GM21367 (cell line): Measurements from ENCODE around the gene MDM4.
"Not testable (repeated sequence)": the region's sequence is repeated elsewhere in the genome, so short reads cannot be mapped to it uniquely, and the experiment has no call there.

ENCODE experiments used
- ATAC-seq: cut with Tn5 transposase; IDR thresholded peaks from one replicate; pipeline ENCODE4 v1.9.1; 2021; ENCODE audit not compliant: unreplicated experiment

MDM4 gene

GRCh38 chr1:204560002-204560401, 43.8 kb downstream of the MDM4 start:
- not testable (repeated sequence) for ATAC-seq

DNA sequence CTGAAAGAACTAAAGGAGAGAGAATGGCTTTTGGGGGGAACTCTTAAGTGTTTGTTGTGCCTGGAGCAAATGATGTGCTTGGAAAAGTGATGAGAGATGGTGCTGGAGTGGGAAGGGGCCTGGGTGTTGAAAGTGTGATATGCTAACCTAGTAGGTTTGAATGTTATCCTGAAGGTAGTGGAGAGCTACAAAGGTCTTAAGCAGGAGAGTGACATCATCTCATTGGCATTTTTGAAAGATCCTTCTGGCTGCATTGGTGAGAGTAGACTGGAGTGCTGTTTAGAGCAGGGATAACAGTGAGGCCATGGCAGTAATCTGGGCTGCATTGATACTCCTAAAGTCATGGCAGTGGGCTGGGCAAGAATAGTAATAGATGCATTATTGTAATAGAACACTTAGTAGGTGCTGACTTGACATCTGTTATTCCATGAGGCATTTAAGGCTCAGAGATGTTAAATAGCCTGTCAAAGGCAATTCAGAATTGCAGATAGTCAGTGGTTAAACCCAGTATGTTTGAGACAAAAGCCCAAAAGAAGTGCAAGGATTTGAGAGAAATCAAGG, 44.5 kb downstream of the MDM4 start:
- ATAC-seq, result no peak

DNA sequence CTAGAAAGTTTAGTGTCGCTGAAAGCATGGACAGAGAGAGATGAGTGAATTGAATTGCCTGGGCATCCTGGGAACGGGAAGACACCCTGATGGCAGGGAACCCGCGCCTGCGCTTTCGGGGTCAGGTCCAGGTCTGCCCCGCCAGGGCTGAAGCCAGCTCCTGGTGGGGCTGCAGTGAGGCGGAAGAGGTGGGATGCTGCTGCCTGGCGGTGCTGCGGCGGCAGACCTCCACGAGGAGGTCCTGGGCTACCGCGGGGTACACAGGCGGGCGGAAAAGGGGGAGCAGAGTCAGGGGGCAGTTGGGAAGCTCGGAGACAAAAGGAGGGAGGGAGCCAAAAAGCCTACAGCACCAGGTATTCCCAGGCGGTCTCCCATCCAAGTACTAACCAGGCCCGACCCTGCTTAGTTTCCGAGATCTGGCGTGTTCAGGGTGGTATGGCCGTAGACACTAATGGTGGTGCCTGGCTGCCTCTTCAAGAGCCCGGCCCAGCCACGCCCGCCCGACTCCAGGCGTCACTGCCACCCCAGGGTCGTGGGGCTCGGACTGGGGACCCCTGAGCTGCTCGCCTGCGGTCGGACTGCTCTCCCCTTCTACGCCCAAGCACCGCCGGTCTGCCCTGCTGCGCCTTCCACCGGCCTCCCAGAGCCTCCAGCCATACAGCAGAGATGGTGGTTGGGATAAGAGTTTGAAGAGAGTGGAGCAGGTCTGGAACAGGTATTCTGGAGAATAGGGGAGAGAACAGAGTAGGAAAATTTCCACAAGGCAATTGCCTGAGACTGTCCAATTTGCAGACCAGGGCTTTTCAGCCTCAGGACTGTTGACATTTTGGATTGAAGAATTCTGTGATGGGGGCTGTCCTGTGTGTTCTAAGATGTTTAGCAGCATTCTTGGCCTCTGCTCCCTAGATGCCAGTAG, 46.1 kb downstream of the MDM4 start:
- no peak for ATAC-seq

DNA sequence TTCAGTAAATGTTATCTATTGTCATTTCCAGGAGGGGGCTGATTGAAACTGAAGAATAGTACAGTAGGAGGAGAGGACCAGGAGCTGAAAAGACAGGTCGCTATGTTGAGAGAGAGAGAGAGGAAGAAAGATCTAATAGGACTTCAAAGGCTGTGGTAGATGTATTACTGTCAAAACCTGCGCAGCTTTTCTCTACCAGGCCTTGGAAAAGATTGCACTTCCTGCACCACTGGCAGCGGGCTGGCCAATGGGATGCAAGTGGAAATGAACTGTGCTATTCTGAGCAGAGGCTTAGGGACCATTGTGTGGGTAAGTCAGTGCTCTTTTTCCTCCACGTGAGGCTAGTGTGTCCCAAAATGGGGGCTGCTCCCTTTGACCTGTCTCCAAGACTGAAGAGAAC, 47.1 kb downstream of the MDM4 start:
- no peak for ATAC-seq

GRCh38 chr1:204563780-204564179, 47.6 kb downstream of the MDM4 start:
- no peak for ATAC-seq

DNA sequence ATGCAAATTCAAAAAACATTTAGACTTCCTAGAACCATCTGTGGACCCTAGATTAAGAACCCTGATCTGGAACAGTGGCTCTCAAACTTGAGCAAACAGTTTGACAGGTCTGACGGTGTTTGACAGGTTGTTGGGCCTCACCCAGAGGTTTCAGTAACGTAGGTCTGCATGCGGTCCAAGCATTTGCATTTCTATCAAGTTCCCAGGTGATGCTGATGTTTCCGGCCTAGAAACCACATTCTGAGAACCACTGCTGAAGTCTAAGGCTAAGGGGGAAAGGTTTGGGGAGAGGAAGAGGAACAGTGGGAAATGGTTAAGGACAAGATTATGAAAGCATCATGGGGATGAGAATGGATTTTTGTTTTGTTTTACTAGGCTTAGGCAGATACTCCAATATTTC, 48.6 kb downstream of the MDM4 start:
- ATAC-seq, result peak; percentile 83

- peak; percentile 50 for ATAC-seq
Measured at GRCh38 chr1:204565617-204566582, 49.7 kb downstream of the MDM4 start.

GRCh38 chr1:204566583-204566955, 50.4 kb downstream of the MDM4 start:
- no peak for ATAC-seq

DNA sequence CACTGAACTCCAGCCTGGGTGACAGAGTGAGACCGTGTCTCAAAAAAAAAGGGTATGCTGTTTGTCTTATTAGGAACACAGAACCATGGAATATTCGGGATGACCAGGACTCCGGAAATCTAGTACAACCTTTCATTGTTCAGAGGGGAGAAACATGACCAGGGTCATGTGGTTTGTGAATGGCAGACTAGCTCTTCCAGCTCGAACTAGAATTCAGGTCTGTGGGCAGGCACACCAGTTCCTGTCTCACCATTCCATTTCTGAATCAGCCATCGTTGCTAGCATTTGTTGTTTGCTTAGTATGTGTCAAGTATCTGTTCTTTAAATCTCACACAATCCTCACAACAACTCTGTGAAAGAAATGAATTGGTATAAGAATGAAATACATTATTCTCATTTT, 50.9 kb downstream of the MDM4 start:
- no peak for ATAC-seq

DNA sequence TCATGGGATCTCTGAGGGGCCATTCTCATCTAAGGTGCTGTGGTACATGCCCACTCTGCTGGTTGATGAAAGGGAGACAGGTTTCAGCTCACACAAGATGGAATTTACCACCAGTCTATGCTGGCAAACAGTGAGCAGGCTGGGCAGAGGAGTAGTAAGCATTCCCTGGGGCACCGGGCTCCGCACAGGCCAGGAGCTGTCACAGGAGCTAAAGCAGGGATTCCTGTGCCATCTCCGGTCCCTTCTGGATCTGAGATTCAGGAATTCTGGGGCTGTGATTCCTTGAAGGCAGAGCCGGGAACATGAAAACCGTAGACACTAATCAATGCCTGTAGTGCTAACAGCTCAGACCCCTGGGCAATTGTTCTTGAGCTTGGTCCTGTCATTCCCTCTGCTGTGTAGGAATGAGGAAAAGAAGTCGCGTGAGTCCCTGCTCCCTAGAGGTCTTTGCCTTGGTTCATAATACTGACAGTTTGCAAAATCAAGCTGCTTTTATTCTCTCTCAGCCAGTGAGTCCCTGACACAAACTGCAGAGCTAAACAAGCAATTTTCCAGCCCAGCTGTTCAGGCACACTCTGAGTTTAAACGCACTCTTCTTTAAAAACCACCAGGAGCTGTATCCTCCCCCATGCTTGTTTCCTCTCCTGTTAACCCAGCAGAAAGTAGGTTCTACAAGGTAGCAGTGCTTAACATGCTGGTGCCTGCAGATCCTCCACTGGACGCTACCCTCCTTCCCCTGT, 52.5 kb downstream of the MDM4 start:
- no peak for ATAC-seq

- no peak for ATAC-seq
Measured at GRCh38 chr1:204569478-204569877, 53.3 kb downstream of the MDM4 start.

- ATAC-seq, result not testable (repeated sequence)
Measured at GRCh38 chr1:204570021-204570420, 53.8 kb downstream of the MDM4 start.

DNA sequence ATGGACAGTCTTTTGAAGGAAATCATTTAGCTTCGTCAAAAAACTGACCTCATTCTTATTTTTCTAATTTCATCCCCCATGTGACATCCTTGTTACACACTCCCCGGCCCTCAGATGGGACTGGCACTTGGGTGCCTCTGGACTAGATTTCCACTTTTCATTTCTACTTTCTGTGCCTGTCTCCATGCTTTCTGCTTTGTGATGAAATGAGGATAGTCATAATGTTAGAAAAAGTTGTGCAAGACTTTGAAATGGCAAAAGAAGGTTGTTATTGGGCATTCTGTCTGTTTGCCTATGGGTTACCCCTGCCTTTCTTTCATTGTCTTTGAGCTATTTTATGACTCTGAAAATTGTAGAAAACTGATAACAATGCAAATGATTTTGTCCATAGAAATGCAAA, 54.9 kb downstream of the MDM4 start:
- no peak for ATAC-seq

DNA sequence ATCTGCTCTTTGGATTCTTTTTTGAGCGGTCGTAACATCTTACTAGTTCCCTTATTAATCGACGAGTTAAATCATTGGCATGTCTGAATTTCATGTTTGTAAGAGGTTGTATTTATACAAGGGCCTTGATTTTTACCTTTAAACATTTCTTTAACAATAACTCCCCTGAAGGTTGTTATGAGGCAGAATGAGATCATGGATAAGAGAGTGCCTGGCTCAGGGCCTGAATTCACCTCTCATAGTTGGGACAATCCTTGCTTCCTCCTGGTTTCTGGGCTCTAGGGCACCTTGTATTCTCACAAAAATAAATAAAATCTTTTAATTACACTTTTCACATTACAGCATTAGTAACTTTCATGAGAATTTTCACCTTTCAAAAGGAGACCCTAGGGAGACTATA, 55.4 kb downstream of the MDM4 start:
- ATAC-seq, result no peak

DNA sequence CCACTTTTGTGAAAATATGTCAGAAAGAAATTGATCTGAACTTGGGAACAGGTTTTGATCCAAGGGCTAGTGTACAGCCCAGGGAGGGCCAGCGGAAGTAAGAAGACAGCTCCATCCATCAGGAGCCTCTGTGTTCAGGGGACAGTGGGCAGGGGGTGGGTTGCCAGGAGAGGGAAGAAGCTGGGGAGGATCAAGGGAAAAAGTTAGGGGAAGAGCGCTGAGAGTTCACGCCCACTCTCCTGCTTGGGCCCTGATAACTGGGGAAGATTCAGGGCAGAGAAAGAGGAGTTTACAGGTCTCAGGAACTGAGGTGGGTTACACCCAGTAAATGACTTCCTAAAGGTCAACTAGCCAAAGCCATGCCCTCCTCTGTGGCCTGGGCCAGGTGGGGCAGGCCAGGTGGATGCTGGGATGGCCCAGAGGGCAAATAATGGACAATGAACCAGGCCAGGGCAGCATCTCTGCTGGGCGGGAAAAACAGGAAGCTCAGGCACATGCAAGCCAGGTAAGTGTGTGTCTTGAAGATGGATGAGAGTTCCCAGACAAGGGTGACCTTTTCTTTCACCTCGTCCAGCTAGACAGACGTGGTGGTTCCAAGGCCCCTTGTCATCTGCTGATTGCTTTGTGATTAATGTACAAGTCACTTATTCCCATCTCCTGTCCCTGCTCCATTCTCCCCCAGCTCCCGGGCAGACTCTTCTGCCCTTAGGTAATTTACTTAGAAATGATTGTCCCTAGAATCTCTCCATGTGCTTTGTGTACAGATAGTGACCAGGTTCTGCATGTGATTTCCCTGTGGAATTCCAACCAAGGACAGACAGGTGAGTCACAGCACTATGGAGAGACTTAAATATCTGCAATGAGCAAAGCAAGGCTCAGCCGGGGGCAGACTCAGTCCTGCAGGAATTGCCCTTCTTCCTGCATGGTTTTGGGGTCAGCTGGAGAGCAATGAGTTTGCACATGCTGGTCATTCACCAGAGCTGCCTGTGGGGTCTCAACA, 57.0 kb downstream of the MDM4 start:
- ATAC-seq, result no peak

- no peak for ATAC-seq
Measured at GRCh38 chr1:204574016-204574864, 58.0 kb downstream of the MDM4 start.

DNA sequence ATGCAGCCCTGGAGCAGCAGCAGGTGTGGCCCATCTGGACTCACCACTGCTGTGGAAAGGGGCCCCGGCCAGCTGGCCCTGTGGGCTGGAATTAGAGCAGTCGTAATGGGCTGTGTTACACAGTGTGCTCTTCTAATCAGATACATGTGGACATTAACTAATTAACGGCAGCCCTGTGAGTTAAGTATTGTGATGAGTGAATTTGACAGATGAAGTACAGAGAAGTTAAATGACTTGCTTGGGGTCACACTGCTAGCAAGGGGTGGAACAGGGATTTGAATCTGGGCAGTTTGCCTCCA, 58.6 kb downstream of the MDM4 start:
- ATAC-seq, result no peak

DNA sequence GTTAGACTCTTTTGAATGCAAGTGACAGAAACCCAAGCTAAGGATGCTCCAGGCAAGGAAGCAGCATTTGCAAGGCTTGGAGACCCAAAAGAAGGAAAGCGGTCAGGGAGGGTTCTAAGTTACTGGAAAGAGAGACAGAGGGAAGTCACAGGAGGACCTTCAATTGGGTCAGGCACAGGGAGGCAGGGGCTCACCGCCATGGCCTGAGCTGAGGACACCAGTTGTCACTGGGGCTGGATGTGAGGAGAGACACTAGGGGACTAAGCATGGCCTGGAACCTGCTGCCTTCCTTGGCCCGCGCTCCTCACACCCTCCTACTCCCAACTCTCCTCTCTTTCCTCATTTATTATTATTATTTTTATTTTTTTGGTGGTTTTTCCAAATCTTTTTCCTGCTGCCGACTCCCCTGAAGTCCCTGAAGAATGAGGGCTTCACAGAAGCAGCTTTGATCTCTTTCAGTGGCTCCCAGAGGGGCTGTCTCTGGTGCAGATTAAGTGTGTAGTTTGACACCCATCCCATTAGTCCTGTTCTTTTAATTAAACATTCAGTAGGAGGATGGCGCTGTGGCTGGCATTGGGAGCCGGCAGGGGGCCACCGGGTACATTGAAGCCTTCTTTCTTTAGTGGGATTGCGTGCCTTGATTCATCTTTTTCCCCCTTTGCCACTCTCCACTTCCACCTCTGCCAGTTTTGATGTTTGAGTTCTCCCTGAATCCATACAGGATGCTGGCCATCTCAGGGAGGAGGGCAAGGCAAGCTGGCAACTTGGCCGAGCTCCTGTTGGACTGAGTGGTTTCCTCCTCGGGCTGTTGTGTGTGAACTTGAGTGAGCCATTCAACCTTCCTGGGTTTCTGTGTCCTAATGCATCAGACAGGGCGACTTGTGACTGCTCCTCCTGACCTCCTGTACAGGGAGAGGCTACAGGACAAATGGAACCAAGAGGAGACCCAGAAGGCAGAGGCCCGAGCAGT, 59.3 kb downstream of the MDM4 start:
- no peak for ATAC-seq
